Nucleus accumbens (tissue), 56 donors: Measurements from ENCODE around the gene VSIG10L.

Source experiments
- DNase-seq, 56 donors: peaks; one replicate each; lab custom pipeline; 2025; lab: John Stamatoyannopoulos, UW

VSIG10L gene

GRCh38 chr19:51341066-51341465, 873 bp downstream of the VSIG10L start:
- no peak for DNase-seq

GRCh38 chr19:51339687-51340656, 2.0 kb downstream of the VSIG10L start:
- peak; percentile 32 to 97 (median 88) for DNase-seq

GRCh38 chr19:51339313-51339686, 2.6 kb downstream of the VSIG10L start:
- peak in 2 of 56 donors; percentile 39 to 56 for DNase-seq

GRCh38 chr19:51338563-51339312, 3.2 kb downstream of the VSIG10L start:
- DNase-seq = peak in 51 of 56 donors; percentile 18 to 86 (median 65)

GRCh38 chr19:51337861-51338562, 3.9 kb downstream of the VSIG10L start:
- no peak for DNase-seq

GRCh38 chr19:51337141-51337860, 4.6 kb downstream of the VSIG10L start:
- DNase-seq = no peak

- no peak for DNase-seq
Observed at GRCh38 chr19:51333836-51334460, 8.0 kb downstream of the VSIG10L start.

- DNase-seq = no peak
Observed at GRCh38 chr19:51331716-51332115, 10.2 kb downstream of the VSIG10L start.

- no peak for DNase-seq
Observed at GRCh38 chr19:51331193-51331592, 10.7 kb downstream of the VSIG10L start.

- no peak for DNase-seq
Observed at GRCh38 chr19:51330366-51330765, 11.6 kb downstream of the VSIG10L start.

- no peak for DNase-seq
Observed at GRCh38 chr19:51329411-51329810, 12.5 kb downstream of the VSIG10L start.

- peak in 1 of 56 donors; percentile 30 for DNase-seq
Observed at GRCh38 chr19:51327066-51328001, 14.6 kb downstream of the VSIG10L start.

- no peak for DNase-seq
Observed at GRCh38 chr19:51326216-51327065, 15.5 kb downstream of the VSIG10L start.

- no peak for DNase-seq
Observed at GRCh38 chr19:51325161-51325976, 16.6 kb downstream of the VSIG10L start.

GRCh38 chr19:51324167-51324481, 17.8 kb downstream of the VSIG10L start:
- no peak for DNase-seq

GRCh38 chr19:51323481-51324166, 18.3 kb downstream of the VSIG10L start:
- no peak for DNase-seq
